RPMI7951 (cell line): ENCODE data around the gene NPM3. TPM values are rescaled to one million over a fixed set of nuclear protein-coding genes. Genes with fewer than 3 reads are reported as not detected.
A peak's percentile ranks its signal among the peaks of the same experiment; 100 is the strongest.

Experiments used
- DNase-seq: peaks from one replicate; pipeline ENCODE4 v3.0.0-alpha.2; 2012; ENCODE audit warnings: low read depth
- total RNA-seq: library from RNA; depleted of rRNA; stranded (reverse); fragments of >200 nt; shearing (Covaris generic); gene quantifications from 2 replicates; pipeline ENCODE4 v1.2.3, GENCODE V29; 2014; rRNA removed

The NPM3 gene, protein sequence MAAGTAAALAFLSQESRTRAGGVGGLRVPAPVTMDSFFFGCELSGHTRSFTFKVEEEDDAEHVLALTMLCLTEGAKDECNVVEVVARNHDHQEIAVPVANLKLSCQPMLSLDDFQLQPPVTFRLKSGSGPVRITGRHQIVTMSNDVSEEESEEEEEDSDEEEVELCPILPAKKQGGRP
- total RNA-seq: 32.3 and 69.6 TPM in 2 replicates

DNA sequence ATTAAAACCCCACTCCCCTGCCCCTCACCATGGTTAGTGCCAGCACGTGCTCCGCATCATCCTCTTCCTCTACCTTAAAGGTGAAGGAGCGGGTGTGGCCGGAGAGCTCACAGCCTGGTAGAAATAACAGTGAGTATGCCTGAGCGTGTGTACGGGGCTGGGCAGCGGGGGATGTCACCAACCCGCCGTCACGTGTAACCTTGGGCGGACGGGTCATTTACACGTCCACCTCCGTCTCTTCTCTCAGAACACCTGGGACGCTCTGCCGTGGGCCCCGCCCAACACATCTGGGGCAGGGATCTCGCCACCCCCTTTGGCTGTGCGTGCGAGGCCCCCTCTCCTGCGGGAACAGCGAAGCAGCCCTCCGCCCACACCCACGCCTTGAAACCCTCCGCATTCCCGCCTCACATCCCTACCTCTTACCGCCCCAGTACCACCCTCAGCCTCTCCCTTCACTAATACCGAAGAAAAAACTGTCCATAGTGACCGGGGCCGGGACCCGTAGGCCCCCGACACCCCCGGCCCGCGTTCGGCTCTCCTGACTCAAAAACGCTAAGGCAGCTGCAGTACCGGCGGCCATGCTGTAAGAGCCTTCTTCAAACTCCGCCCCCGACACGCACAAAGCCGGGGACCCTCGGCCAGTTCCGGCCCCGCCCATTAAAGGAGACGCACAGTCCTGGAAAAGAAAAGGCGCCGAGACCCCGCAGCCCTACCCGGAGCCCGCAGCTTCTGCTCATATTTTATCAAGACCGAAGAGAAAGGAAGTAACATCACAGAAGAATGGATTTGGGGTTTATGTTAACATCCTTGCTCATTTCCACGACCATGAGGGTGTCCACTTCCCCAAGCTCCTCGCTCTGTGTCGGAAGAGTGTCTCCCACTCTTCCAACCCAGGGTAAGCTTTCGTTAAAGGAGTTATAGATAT, at the start of gene NPM3:
TSS of gene NPM3 (minus strand) at position 636 of the 925 bp plus-strand sequence. CDS start at position 580, 56 bp downstream.
- peak; percentile 72 for DNase-seq

DNA sequence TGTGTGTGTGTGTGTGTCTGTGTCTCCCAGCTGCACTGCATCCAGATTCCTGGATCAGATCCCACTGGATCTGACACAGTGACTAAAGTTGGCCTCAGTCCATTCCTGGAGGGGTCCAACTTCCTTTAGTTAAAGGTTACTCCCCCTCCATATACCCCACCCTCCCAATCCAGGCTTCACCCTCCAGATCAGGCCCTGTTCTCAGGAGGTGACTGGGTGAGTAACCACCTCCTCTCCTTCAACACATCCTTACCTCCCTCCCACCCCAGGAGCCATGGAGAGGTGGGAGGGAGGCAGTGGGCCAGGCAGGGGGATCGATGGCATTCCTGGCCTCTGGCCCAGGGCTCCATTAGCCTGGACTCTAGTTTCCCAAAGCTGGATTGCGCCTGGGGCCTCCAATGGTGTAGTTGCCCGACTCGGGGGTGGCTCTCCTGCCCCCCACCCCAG, 49.1 kb upstream of the NPM3 start:
- DNase-seq: no peak

DNA sequence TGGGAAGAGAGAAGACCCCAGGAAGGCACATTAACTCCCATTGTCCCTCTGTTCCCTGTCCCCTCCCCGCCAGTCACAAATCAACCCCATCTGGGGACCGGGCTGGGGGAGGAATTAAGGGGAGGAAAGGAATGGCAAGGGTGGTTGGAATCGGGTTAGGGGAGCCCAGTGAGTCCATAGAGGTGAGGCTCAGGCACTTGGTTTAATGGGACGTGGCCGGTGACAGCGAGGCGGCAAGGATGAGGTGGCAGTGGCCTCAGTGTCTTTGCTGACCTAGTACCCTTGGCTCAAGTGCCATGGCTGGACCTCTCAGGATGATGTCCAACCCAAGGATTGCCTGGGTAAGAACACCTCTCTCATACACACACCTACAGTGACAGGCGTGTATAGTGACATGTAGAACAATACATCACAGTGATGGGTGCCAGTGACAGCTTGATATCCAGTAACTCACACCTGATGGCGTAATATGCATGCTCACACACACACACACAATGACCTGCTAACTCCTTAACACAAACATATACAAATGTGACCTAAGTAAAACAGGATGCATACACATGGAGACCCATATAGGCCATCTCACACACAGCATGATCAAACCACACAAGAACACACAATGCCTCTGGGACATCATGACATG, 48.0 kb upstream of the NPM3 start:
- no peak for DNase-seq

DNA sequence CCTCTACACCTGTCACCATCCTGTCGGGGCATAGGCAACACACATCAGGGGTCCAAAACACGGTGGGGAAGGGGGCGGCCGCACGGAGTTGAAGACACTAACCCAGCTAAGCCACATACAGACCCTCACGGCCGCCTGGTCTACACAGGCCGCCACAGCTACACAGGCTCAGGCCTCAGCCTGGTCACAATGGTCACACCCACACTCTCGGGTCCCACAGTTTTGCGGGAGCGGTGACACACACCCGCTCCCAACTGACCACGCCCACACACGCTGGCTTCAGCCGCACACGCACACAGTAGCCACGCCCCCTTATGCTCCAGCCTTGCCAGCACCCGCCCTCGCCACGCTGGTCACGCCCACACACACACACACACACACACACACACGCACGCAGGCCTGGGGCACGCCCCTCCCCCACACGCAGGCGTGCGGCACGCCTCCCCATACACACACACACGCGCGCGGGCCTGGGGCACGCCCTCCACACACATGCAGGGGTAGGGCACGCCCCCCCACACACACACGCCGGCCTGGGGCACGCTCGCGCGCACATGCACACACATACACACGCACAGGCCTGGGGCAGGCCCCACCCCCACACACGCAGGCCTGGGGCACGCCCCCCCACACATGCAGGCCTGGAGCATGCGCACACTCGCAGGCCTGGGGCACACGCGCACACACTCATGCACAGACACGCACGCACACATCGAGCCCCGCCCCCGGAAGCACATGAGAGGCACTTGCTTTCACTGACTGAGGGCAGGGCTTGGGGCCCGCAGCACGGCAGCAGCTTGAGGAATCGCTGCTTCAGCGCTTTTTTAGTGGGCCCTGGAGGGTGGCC, 47.3 kb upstream of the NPM3 start:
- peak; percentile 84 for DNase-seq

DNA sequence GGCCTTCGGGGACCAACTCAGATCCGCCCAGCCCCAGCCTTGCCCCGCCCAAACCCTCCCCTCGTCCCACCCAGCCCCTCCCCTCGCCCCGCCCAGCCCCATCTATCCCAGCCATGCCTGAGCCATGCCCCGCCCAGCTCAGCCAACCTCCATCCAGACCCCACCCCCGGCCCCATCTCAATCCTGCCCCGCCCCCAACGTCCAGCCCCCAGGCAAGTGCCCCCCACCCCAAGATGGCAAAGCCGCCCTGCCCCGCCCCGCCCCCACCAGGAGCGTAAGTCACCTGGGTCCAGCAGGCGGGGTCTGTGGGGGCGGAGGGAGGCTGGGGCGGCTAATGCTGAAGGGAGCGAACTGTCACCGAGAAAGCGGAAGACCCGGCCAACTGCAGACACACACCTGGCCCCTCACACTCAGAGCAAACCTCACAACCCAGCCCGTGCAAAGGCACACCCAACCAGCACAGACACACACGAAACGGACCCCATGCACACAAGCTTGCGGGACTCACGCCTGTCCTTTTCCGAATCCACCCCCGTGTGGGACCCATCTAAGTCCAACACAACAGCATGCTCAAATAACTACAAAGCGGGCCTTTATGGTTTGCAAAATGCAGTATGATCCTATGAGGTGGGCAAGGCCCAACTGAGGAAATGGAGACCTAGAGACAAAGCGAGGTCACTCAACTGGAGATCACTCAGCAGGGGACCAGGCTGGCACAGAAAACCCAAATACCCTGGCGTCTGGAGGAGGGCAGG, 46.5 kb upstream of the NPM3 start:
- peak; percentile 18 for DNase-seq

DNA sequence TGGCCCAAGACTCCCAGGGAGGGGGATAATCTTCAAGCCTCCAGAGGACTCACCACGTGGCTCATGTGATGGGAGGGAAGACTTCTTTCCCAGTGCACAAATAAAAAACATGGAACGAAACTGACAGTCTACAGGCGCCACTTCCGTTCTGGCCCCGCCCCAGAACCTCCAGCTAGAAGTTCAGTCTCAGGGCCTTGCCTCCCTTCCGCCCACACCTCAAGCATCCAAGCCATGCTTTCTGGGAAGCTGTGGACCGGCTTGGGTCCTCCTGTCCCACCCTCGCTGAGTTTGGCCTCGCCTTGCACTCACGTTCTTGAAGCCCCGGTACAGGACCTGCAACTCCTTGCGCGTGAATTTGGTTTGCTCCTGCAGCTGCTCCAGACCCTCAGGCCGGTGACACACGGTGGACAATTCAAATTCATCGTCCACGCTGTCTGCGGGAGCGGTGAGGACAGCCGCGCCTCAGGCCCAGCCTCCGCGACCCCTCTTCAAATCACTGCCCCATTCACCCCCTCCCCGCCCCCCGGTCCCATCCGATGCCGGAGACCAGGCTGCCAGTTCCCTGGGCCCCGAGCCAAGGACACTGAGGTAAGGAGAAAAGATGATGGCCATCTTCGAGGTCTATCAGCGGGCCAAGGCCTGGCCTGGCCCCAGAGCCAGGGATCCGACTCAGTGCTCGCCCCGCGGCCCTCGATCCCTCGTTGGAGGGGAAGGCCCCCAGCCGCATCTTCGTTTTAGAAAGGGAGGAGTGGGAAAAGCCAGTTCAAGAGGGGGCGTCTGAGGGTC, 45.7 kb upstream of the NPM3 start:
- DNase-seq: no peak

DNA sequence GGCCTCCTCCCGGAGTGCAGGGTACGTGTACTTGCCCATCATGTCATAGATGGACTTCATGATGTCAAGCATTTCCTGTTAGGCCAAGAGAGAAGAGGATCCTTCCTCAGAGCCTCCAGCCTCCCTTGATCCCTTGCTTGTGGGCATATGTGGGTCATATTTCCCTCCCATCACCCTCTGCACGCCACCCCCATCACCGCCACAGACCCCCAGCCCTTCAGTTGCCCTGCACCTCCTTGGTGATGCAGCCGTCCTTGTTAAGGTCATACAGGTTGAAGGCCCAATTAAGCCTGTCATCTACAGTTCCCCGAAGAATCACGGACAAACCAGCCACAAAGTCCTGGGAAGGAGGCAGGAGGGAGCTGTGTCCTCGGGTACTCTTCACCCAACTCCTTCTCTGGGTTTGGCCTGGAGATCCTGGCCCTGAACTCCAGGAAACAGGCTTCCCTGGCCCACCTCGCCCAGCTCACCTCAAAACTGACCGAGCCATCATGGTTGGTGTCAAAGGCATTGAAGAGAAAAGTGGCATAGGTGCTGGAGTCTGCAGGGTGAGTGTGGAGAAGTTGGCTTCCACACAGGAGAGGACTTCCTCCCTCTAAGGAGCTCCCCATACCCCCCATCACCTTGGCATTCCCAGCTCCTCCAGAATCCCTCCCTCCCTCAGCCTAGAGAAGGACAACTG, 44.8 kb upstream of the NPM3 start:
- DNase-seq: no peak

DNA sequence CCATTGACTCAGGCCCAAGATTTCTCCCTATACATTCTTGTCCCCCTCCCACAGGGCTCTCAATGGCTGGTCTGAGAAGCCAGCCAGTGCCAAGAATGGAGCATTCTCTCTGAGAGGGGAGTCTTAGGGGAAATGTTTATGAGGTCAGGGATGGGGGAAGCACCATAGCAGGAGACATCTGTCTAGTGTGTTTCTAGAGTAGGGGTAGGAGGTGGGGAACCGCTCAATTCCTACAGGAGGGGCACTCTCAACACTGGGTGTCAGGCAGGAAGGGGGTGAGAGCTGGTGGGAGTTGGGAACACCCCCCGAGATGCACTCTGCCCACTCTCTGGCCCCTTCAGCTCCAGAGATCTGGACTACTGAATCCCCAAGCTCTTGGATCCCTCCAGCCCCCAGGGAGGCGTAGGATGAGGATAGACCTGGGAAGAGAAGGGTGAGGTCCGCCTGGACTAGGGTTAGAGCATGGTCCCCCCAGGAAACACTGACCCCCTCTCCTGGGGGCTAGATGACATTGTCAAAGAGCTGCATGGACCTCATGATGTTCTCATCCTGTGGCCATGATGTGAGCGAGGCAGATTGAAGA, 43.7 kb upstream of the NPM3 start:
- no peak for DNase-seq

DNA sequence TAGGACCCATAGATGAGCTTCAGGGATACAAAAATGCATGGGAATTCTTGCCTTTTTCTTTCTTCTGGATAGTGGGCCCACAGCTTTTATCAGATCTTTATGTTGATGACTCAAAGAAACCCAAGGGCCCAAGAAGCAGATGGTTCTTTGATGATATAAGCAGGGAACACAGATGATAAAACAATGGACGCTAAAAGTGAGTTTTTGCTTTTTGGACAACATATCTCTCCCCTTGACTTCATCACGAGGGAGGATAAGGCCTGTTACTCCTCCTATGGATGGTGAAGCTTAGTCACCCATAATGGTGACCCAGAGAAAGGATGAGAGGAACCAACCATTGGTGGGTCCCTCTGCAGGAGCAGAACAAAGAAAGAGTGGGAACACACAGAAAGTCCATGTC, 41.5 kb upstream of the NPM3 start:
- no peak for DNase-seq

DNA sequence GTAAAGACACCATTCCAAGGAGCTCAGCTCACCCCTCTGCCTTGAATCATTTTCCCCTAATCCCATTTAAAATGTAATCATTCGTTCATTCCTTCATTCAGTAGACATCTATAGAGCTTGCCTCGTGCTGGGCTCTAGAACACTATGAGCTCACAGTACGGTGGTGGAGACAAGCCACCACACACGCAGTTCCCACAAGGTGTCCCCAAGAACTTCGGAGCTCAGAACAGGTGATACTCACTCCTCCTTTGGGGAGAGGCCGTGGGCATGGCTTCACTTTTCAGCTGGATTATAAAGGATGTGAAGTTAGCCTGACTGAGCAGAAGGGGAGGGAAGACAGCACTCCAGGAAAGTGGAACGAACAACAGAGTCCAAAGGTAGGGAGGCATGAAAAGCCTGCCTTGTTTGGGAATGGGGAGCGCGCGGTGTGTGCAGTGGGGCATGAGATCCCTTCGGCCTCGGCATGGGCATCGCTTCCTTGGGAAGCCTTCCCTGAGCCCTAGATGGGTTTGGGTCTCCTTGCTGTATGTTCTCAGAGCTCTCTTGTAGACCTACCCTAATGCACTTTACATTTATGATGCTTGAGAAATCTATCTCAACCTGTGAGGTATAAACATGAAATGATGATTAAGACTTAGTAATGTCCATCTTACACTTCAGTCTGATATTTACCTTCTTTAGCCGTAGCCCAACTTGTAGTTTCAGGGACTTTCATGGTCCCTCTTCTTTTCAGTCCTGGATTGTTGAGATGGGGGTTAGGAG, 35.8 kb upstream of the NPM3 start:
- DNase-seq: no peak

DNA sequence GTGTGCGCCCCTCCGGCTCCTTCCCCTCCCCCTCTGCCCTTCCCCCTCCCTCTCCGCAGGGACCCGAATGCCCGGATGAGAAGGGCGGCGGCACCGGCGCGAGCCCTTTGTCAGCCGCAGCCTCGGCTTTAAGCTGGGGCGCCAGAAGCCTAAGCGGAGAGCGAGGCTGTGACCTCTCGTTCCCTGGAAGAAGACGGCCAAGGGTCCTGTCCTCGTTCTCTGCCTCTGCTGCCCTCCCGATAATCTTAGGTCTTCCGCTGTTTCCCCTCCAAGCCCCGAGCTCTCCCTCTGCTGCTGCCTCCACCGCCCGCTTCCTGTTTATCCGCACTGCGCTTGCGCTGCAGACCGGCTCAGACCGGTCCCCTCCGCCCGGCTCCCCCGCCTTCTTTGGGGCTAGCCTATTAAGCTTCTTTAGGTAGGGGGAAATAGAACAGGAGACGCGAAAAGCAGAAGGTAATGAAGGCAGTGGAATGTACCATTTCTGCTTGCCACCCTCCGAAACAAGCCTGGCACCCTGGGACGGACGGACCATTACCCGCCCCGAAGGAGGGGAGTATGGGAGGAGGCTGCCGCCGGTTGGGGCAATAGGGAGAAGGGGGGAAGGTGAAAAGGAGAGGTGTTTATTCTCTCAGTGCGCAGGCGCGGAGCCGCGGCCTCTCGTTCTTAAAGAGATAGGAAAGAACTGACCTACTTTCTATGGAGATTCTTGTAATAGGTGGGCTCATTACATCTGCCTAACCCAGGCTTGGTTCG, 35.0 kb upstream of the NPM3 start, which contains the start of gene OGA:
TSS of gene OGA (minus strand) at position 326 of the 753 bp plus-strand sequence. CDS start 422 bp downstream, outside the sequence.
- DNase-seq: peak; percentile 99

DNA sequence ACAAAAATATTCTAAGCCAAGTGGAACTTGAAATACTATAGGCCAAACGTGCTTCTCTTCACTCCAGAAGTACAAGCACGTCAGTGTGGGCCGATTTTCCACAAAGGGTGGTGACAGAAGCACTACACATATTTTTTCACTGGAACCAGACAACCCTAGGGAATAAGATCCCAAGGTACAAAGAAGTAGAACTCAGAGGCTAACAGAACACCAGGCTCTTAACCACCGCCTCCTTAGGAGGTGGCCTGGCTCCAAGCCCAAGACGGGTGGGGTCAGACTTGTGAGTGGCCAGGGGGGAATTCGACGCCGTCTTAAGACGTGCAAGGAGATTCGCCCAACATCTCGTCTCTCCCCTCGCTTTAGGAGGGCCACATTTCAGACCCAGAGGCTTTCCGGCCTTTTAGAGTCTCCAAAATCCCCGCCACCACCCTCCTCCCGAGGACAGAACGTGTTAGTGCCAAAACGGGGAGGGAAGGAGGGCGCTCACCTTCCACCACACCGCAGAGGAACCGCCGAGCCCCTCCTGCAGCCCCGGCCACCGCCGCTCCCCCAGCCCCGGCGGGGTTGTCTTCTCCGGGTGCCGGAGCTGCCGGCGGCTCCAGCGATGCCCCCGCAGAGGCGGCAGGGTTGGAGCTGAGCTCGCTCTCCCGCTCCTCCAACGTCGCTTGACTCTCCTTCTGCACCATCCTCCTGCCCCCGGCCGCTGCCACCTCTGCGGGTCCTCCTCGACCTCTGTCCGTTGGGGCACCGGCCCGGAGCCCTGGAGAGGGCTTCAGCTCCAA, 34.3 kb upstream of the NPM3 start:
- peak; percentile 86 for DNase-seq

DNA sequence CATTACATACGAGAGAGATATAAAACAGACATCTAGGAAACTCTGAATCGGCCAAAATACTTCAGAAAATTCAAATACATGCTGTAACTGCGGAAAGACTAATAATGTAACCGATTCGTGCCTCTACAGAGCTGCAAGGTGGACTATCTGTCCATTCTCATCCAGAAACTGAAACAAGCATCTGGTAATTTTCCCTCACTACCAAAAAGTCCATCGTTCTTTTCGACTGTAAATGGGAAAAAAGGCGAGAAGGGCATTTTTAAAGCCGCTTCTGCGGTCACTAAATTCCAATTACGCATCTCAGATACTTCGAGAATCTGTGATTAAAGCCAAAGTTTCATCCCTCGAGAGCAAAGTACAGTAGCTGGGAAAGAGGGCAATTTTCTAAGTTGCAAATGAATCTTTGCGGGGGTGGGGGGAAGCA, 33.7 kb upstream of the NPM3 start:
- DNase-seq: no peak

DNA sequence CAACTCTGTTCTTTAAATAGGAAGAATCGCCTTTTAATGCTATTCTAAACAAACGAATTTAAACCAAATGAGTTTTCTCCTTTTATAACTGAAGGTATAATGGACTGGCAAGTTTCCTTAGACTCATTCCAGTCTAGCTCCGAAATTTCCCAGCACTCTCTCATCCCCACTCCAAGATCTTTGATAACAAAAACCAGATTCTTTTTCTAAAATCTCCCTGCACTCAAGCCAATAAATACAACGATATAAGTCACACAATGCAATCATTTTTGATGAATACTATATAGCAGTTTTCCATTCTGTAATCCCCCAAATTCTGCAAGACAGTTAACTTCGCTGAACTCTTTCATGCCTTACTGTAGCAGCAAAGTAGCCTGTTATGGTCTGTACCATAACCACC, 33.1 kb upstream of the NPM3 start:
- DNase-seq: no peak

DNA sequence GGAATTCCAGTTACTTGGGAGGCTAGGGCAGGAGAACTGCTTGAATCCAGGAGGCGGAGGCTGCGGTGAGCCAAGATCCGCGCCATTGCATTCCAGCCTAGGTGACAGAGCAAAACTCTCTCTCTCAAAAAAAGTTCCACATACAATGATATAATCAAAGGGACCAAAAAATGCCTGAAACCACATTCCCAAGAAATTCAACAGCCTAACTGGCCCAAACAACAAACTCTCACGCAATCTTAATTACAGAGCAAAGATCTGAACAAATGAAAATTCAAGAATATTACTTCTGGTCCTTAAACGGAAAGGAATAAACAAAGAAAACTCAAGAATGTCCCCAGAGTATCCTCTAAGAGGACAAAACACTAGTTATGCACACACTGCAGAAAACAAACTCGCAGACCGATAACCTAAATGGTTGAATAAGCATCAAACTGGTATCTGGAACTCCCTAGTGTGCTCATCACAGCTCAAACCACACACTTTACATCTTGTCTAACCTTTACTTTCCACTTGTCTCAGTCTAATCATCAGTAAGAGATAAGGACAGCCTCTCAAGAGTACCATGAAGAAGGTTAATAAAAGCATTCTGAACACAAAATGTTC, 31.3 kb upstream of the NPM3 start:
- peak; percentile 28 for DNase-seq

DNA sequence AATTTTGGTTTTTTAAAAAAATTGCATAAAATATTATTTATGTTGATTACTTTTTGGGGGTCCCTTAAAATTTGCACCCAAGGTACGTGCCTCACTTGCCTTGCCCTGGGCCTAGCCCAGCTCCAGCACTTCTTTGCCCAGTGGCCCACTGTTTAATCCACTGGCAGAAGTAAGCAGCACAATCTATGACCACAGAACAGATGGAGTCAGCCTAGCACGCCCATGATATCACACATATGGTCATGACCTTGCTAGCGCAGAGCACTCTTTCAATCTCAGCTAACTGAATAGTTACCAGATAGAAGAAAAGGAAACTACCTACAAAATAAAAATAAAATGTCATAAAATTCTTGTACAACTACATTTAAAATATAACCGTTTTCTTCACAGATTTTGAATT, 29.4 kb upstream of the NPM3 start:
- no peak for DNase-seq
